Left kidney (tissue), 2 donors: ENCODE data around the gene MTARC1. TPM values are rescaled to one million over a fixed set of nuclear protein-coding genes. Genes with fewer than 3 reads are reported as not detected.

ENCODE experiments used
- DNase-seq: peaks from one replicate; pipeline ENCODE4 v3.0.0-alpha.2; 2013
- polyA plus RNA-seq: library from polyadenylated mRNA; unstranded; fragments of 120-200 nt; gene quantifications from one replicate; pipeline ENCODE4 v1.2.1, GENCODE V29; 2013; ENCODE audit not compliant: insufficient read length

The MTARC1 gene
- polyA plus RNA-seq, 1 donor: 26.8 TPM

DNA sequence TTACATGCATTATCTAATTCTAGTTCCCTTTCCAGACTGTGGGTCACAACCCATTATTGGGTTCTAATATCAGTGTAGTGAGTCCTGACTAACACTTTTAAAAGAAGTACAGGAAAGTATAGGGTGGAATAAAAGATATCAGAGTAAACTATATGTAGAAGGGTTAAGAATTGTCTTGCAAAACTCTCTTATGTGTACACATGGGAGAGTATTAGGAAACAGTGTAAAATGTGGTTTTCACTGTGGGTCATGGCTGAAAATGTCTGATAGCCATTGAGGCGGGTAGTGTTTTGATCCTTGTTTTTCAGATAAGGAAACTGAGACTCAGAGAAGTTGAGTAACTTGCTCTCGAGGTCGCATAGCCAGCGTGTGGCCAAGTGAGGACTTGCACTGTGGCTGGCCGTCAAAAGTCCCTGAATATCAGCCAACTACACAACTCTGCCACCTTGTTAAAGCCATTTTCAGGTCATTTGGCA lies 18.5 kb upstream of the MTARC1 start:
- DNase-seq: no peak

DNA sequence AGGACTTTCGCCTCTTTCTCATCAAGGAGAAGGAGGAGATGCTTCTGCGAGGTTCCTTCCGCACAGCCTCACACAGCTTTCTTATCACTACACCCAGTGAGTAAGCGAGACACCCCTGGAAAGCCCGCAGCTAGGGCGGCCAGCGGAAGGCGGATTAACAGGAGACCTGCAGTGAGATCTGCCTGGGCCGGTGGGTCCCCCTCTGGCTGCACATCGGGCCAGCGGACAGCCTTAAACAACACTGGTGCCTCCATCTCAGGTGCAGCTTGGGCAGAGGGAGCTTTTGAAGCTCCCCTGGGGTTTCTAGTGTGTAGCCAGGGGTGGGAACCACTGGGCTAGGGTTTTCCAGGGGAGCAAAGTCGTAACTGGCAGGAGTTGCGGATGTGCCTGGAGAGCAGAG lies 17.5 kb upstream of the MTARC1 start:
- DNase-seq: no peak

DNA sequence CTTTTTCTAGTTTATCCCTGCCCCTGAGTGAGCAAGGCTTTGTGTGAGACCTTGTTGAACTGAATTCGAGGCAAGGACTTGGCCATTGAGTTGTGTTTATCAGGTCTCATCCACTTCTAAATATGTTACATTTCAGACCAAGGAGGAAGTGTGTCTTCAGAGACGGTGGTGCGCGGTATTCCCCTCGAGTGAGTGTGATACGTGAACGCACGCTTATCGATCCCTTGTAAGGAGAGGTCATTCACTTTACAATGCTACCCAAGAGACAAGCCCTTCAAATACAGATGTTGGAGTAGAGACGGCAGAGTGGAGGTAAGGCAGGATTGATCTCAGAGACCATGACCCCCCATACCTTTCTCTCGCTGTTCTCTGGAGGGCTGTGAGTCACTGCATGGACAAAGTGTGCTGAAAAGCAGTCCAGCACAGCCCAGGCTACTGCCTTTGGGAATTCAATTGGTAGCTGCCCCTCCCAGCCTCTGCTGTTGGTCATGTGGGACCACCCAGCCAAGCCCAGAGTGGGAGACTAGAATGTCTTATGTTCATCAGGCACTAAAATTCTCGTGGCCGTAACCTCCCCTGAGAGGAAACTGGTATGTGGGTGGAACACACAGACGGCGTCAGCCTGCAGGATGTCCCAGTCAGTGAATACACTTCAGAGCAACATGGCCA lies 16.3 kb upstream of the MTARC1 start:
- DNase-seq: no peak

DNA sequence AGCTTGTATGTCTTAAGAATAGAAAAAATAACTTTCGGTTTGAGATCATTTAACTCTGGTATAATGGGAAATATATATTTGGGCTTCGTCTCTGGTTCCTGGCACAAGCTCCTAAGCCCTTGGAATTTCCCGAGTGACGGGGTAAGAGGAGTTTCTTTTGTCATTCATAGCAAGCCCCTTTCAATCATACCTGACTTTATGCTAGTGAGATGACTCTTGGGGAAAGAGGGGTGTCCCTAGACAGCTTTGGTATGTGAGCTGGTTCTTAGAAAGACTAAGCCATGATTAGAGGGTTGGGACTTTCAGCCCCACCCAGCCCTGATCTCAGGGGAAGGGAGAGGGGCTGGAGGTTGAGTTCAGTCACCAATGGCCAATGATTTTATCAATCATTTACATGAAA lies 13.9 kb upstream of the MTARC1 start:
- DNase-seq: no peak

DNA sequence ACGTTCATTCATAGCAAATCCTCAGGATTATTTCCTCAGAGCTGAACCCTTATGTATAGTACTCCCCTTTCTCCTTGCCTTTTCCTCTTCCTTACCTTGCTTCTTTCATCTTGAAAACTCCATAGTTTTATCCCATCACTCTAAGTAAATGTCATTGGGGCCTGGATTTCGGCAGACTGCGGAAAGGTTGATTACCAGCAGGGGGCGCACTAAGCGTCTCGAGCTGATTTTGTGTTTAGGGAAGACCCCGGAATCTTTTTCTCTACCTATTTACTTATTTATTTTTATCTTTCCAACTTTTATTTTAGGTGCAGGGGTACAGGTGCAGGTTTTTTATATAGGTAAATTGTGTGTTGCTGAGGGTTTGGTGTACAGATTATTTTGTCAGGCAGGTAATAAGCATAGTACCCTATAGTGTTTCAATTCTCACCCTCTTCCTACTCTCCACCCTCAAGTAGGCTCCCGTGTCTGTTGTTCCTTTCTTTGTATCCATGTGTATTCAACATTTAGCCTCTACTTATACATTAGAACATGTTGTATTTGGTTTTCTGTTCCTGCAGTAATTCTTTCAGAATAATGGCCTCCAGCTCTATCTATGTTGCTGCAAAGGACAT lies 11.4 kb upstream of the MTARC1 start:
- DNase-seq: no peak

DNA sequence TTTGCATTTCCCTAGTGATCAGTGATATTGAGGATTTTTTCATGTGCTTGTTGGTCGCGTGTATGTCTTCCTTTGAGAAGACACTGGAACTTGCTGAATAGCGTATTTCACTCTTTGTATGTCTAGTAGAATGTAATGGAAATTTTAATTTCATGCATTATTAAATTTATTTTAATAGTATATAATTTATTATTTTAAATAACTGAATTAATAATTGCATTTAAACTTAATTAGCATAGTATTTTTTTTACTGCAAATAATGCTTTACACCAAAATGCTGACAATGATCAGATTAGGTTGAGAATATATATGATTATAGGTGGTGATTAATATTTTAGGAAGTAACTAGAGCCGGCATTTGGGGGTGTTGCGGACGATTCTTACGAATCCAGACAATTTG lies 10.5 kb upstream of the MTARC1 start:
- DNase-seq: no peak

DNA sequence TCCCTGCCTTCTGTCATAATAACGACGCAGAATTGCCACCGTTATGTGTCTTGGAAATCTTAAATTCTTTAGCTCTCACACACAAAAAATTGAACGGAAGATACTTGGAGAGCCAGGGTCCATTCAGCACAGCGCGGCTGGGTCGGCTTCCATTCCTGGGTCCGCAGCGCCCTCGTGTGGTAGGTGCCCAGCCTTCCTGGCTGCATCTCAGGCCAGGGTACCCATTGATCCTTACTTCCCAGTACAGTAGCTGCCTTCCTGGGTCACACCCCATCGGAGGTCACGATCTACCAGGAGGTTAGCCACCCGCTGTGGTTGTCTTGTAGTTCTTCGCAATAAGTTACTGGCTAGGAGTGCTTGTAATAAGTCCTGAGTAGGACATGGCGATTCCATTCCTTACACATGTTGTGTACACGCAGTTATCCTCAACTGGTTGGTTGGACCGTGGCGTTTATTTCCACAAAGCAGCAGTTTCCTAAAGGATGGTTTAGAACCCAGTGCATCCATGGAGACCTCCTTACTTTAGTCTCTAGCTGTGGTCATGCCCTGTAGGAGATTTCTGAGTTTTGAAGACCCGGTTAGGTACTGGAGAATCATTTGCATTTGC lies 9.9 kb upstream of the MTARC1 start:
- peak; percentile 69 for DNase-seq

DNA sequence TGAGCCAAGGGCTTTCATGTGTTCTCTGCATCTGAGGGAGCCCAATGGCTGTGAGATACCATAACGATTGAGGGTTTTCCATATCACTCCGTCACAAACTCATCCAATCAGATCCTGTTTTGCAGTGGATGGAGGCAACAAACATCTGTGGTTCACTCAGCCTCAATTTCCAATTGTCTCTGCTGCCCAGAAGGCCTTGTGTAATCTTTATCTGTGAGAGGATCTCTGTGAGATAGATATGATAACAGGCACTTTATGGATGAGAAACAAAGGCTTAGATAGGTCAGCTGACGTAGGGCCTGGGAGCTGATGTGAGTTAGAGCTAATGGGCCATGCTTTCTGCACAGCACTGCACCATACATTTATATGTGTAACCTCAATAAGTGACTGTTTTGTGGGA lies 3.3 kb upstream of the MTARC1 start:
- DNase-seq: no peak

DNA sequence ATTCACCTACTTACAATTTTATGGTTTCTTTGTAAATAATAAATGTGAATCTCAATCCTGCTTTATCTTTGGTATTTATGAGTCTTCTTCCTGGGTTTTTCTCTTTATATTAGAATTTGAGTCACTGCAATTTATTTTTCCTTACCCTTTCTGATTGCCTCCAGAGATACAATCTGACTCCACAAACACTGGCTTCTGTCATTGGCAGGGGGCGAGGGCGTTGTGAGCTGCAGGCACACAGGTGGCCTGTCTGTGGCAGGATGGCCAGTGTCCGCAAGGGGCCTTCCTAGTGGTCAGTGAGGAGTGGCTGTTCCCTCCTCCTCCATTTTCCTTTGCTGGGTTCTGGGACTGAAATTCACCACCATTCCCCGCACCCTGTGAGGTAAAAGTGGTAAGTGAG lies 2.0 kb upstream of the MTARC1 start:
- no peak for DNase-seq

DNA sequence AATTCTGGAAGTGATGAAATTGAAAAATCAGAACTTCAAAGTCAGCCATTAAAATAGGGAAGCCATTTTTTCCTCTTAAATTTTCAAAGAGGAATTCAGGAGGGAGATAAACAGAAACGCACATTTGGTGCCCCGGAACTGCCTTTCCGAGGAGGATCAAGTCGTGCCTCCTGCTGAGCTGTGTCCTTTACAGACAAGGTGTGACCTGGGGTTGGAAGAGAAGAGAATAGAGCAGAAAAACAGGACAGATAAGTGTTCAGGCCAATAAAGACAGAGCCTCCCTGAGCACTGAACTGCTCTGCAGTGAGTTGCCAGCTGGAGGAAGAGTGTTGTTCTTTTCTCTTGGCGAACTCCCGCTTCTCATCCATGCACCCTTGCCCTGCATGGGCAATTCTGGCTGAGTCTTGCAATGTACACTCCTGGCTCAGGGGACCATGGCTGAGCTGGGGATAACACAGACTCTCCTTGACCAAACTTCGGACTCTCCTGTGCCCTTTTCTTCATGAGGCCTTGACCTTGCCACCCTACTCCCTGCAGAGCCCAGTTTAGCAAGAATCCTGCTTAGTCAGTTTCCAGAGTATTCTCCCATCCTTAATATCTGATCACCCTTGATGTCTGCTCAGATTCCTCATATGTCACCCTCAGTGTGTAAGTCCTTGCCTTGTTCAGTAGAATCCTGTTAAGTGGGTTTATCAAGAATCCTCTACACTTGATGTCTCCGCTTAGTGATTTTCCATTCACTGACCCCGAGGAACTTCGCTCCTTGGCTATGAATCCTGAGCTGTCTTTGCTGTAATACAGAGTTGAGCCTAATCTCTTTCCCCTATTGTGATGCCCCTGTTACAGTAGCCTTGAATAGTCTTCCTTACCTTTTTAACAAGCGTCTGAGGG lies 1.3 kb upstream of the MTARC1 start:
- no peak for DNase-seq

DNA sequence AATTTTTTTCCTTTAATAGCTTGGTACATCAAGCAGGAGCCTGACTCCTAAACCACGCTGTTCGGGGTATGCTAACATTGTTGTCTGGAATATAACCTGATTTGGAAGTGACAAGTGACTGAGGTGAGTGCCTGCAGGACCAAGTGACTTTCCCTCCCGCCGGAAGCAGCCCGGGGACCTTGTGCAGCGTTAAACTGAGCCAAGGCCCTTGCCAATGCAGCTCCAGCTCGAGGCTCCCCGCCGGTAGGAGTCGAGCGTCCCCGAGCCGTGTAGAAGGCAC lies 716 bp upstream of the MTARC1 start:
- no peak for DNase-seq

DNA sequence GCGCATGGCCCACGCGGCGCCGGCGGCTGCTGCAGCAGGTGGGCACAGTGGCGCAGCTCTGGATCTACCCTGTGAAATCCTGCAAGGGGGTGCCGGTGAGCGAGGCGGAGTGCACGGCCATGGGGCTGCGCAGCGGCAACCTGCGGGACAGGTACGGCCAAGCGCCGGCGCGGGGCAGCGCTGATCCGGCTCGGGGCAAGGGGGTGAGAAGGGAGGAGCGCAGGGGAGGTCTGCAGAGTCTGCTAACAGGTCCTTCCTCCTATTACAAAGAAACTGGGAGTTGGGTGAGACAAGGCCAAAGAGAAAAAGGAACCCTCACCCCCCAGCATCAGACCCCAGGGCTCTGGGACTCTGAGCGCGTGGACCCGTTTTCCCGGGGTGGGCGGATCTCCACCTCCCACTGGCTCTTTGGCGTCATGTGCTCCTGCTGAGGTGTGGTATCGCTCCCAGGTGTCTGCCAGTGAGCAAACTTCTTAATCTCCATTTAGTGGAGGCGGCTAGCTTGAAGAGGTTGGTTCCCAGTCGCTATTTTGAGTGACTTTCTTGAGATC lies 431 bp downstream of the MTARC1 start:
- no peak for DNase-seq

DNA sequence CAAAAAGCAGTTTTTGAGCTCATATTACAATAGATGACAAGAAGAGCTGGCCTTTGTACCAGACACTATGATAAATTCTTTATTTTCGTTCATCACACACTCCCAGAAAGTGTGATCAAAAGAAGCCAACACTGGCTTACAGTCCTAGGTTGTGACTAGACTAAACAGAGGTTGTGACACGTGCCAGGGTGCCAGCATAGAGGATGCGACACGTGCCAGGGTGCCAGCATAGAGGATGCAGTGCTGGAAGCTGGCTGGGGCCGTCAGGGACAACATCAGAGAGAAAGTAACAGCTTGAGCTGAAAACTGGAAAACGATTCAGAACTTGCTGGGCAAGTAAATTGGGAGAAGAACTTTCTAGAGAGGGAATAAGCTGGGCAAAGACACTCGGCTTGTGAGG lies 2.2 kb downstream of the MTARC1 start:
- no peak for DNase-seq

DNA sequence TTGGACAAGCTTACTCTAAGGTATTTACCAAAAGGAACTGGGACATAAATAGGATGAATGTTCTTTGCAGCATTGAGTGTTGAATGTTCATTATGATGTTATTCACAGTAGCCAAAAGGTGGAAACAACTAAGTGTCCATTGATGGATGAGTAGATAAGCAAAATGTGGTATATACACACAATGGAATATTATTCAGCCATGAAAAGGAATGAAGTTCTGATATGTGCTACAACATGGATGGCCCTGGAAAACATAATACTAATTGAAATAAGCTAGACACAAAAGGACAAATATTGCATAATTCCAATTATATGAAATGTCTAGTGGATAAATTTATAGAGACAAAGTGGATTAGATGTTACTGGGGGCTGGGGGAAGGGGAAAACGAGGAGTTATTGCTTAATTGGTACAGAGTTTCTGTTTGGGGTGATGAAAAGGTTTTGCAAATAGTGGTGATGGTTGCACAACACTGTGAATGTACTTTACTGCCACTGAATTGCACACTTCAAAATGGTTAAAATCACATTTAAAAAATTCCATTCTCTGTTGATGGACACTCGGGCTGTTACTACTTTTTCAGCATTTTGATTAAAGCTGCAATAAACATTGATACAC lies 2.9 kb downstream of the MTARC1 start:
- DNase-seq: no peak

DNA sequence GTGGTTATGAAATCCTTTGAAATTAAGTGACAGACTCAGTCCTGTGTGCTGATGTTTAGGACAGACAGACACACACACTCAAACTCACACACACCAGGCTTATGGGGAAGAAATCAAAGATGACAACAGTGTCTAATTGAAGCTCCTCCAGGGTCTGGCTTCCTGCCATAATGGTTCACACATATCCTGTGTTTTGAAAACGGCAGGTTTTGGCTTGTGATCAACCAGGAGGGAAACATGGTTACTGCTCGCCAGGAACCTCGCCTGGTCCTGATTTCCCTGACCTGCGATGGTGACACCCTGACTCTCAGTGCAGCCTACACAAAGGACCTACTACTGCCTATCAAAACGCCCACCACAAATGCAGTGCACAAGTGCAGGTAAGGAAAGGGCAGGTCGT lies 4.6 kb downstream of the MTARC1 start:
- no peak for DNase-seq

DNA sequence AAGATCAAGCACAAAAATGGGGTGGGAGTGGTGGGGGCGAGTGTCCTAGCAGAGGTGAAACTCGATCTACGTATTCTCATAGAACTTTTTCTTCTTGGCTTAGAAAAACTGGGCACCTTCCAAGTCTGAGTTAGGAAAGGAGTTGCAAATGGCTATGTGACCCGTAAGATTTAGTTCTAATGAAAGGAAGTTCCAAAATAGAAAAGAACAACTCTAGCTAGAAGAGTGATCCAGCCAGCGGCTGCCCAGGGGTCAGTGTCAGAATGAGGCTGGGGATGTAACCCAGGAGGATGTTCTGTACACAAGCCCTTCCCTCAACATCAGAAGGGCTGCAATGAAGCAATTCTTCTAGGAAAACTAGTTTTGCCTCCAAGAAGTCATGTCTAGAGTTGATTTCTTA lies 5.2 kb downstream of the MTARC1 start:
- no peak for DNase-seq

DNA sequence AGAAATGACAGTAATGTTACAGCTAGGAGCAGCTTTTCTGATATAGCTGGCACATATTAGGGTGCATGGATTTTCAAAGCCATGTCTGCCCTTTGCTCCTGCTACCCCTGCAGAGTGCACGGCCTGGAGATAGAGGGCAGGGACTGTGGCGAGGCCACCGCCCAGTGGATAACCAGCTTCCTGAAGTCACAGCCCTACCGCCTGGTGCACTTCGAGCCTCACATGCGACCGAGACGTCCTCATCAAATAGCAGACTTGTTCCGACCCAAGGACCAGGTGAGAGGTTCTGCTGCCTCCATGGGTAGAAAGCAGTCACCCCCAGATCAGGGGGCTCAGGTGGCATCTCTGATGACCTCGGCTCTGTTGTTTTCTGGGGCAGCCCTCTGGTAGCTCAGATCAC lies 9.8 kb downstream of the MTARC1 start:
- no peak for DNase-seq

DNA sequence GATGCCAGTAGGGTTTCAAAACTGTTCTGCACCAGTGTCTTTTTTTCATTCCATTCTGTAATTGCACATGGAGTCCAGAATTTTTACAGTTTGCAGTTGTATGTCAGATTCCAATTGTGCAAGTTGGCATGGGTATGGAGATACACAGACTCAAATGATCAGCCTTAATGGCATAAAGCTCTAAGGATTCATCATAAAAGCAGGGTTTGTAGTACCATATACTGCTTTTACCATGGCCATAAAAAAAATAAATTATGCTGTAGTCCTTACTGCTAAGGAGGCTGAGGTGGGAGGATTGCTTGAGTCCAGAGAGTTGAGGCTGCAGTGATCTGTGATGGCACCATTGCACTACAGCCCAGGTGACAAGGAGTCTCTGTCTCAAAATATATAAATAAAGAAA lies 10.3 kb downstream of the MTARC1 start:
- DNase-seq: no peak

DNA sequence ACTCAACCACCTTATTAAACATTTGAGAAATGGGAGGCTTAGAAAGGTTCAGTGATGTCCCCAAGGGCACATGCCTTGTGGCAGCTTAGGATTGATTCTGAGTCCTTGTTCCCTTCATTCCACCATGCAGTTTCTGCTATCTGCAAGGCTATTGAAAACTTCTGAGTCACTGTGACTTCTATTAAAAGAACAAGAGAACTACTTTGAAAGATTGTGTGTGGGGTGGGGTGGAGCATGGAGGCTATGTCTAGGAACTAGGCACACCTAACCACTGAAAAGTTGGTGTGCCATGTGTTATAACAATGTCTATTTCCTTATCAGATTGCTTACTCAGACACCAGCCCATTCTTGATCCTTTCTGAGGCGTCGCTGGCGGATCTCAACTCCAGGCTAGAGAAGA lies 10.8 kb downstream of the MTARC1 start:
- DNase-seq: no peak

DNA sequence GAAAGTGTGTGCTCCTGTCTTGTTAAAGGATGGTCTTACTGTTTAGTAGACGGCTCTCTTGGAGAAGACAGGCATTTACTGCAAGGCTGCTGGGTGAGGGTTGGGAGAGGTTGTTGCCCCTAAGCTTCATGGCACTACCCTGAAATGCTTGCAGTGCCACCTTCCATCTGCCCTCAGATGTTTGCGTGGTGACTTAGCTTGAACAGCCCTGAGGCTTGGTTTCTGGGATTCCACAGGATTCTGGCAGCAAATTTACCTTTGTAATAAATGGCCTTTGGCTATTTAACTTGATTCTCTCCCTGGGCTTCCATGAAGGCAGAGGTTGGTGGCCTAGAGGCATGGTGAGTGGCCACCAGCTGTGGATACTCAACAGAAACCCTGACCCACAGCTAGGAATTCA lies 11.6 kb downstream of the MTARC1 start:
- no peak for DNase-seq

DNA sequence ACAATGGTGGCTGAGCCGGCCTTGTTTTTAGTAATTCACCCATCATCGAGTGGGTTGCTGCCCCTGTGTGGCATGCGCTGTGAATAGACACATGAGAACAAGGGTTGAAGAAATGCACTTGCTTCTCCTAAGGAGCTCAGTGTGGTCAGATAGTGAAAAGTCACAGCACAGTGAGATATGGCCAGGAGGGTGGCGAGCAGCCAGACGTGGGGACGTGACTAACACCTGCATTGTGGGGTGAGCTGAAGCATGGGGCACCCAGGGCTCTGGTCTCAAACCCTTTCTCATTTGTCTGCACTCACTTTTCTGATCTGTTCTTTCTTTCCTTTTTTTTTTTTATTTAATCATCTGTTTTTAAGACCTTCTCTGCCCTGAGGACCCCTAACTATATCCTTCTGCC lies 13.5 kb downstream of the MTARC1 start:
- no peak for DNase-seq
